HepG2 (cell line): Measurements from ENCODE around the gene KCTD6. TPM values are rescaled to one million over a fixed set of nuclear protein-coding genes. Genes with fewer than 3 reads are reported as not detected.
A peak's percentile ranks its signal among the peaks of the same experiment; 100 is the strongest.

Experiments used
- CEBPB ChIP-seq: IDR thresholded peaks from 2 replicates; pipeline ENCODE4 v1.6.1; 2011; ENCODE audit warnings: low read depth, low read length, improper control_type of control experiment, borderline replicate concordance
- HNRNPH1 ChIP-seq: fragments of 200-400 bp; formaldehyde crosslinking; optimal IDR thresholded peaks from 2 replicates; pipeline ENCODE3; 2017; ENCODE audit warnings: mild to moderate bottlenecking, low read depth, low read length
- NFKB2 ChIP-seq: sonication (generic); formaldehyde crosslinking; IDR thresholded peaks from 2 replicates; pipeline ENCODE4 v1.4.0; 2020; ENCODE audit warnings: missing genetic modification reagents, borderline replicate concordance
- NPAS2 ChIP-seq: sonication (generic); formaldehyde crosslinking; IDR thresholded peaks from 2 replicates; pipeline ENCODE4 v1.8.0; 2022; ENCODE audit warnings: mild to moderate bottlenecking, missing genetic modification reagents, borderline replicate concordance
- PHF20 ChIP-seq: sonication (generic); formaldehyde crosslinking; IDR thresholded peaks from 2 replicates; pipeline ENCODE4 v1.5.0; 2020; ENCODE audit warnings: mild to moderate bottlenecking, missing genetic modification reagents
- REL ChIP-seq: sonication (generic); formaldehyde crosslinking; conservative IDR thresholded peaks from 2 replicates; pipeline ENCODE4 v1.8.0; 2022; ENCODE audit warnings: mild to moderate bottlenecking, missing genetic modification reagents, moderate library complexity
- YEATS2 ChIP-seq: sonication (generic); formaldehyde crosslinking; IDR thresholded peaks from 2 replicates; pipeline ENCODE4 v1.4.0; 2020; ENCODE audit warnings: missing genetic modification reagents, borderline replicate concordance
- ZNF207 ChIP-seq: fragments of 450-650 bp; IDR thresholded peaks from 2 replicates; pipeline ENCODE4 v1.6.1; 2016; ENCODE audit warnings: antibody characterized with exemption, borderline replicate concordance
- ZNF607 ChIP-seq: sonication (generic); formaldehyde crosslinking; IDR thresholded peaks from 2 replicates; pipeline ENCODE4 v1.5.1; 2020; ENCODE audit warnings: missing genetic modification reagents, mild to moderate bottlenecking, borderline replicate concordance
- ZSCAN20 ChIP-seq: sonication (generic); formaldehyde crosslinking; IDR thresholded peaks from 2 replicates; pipeline ENCODE4 v1.4.0; 2020; ENCODE audit warnings: missing genetic modification reagents, mild to moderate bottlenecking, borderline replicate concordance
- ZSCAN30 ChIP-seq: sonication (generic); formaldehyde crosslinking; IDR thresholded peaks from 2 replicates; pipeline ENCODE4 v1.5.0; 2020; ENCODE audit warnings: mild to moderate bottlenecking, missing genetic modification reagents
- polyA plus RNA-seq, 8 experiments: library from polyadenylated mRNA; depleted of rRNA in 3 of 8; stranded (reverse) in 7 of 8; unstranded in 1 of 8; fragments of >200 nt; fragmentation: Illumina TruSeq in 4 of 8; extraction: Trizol in 4 of 8; gene quantifications; 2 replicates each; pipeline versions ENCODE4 v1.2.1 to v1.2.3, GENCODE V29; 2011 to 2016; ENCODE audit warnings: low read depth in 4 of 8, missing spikeins in 1 of 8, mixed read lengths in 1 of 8; ENCODE audit not compliant: insufficient read depth in 1 of 8
- total RNA-seq, 5 experiments: library from RNA; depleted of rRNA; stranded (reverse); fragments of >200 nt; fragmentation: Illumina TruSeq; extraction: Trizol; gene quantifications; 2 replicates each; pipeline ENCODE4 v1.2.3, GENCODE V29; 2016; ENCODE audit warnings: low read depth in 1 of 5
- TF ChIP-seq, protein P1 (sequence below): sonication (generic); formaldehyde crosslinking; IDR thresholded peaks from 2 replicates; pipeline ENCODE4 v1.4.0; 2020; ENCODE audit warnings: low read depth, mild to moderate bottlenecking, missing genetic modification reagents
- TF ChIP-seq, protein P2 (sequence below): sonication (generic); formaldehyde crosslinking; IDR thresholded peaks from 2 replicates; pipeline ENCODE4 v1.5.1; 2020; ENCODE audit warnings: mild to moderate bottlenecking, missing genetic modification reagents
- TF ChIP-seq, protein P3 (sequence below): sonication (generic); formaldehyde crosslinking; IDR thresholded peaks from 2 replicates; pipeline ENCODE4 v1.5.0; 2020; ENCODE audit warnings: mild to moderate bottlenecking, missing genetic modification reagents, borderline replicate concordance
- TF ChIP-seq, protein P4 (sequence below): sonication (generic); formaldehyde crosslinking; IDR thresholded peaks from 2 replicates; pipeline ENCODE4 v1.5.0; 2020; ENCODE audit warnings: mild to moderate bottlenecking, low read depth, missing genetic modification reagents, borderline replicate concordance

The KCTD6 gene
- total and polyA plus RNA-seq, 2 of the 13 experiments (the other 11 are each of a cell fraction or from before 2014, with no cell fraction given), result 13.4 to 14.2 TPM

DNA sequence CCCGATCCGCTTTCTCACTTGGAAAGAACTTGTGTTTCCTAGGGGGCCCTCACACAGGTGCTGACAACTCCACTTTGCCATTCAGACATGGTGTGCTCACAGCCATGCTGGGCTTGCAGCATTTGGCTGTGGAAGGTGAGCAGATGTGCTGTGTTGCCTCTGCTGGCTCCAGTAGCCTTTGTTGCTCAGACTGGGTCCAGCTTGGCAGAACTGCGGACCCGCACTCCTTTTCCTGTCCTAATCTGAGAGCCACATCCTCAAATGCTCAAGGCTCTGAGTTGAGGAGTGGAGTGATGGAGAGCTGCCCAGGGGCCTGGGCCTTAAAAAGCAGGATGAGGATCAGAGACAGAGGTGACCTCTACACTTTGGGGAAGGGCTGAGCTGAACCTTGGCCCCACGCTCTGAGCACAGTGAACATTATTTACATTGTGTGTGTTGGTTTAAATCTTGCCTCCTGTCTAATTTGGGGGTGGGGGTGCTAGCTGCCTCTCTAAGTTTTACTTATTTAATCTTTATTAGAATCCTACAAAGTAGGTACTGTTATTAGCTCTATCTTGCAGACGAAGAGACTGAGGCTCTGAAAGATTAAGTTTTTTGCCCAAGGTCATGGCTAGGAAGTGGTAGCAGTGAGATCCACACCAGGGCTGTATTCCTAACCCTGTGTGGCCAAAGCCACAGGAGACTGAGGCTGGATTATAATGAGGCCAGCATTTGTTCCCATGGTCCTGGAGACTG, 27.9 kb downstream of the KCTD6 start (continued):
- TF ChIP-seq NFKB2 (CRISPR knock-in tag) (no peak), ZSCAN20 (no peak), CEBPB (no peak), NPAS2 (CRISPR knock-in tag) (no peak), HNRNPH1 (no peak), REL (CRISPR knock-in tag) (no peak), ZNF607 (CRISPR knock-in tag) (0 out of 2 replicates have a peak, but pooled peaks have one; percentile 41), ZNF207 (no peak), PHF20 (no peak), ZSCAN30 (no peak), YEATS2 (CRISPR knock-in tag) (no peak)
- TF ChIP-seq, protein P1, sequence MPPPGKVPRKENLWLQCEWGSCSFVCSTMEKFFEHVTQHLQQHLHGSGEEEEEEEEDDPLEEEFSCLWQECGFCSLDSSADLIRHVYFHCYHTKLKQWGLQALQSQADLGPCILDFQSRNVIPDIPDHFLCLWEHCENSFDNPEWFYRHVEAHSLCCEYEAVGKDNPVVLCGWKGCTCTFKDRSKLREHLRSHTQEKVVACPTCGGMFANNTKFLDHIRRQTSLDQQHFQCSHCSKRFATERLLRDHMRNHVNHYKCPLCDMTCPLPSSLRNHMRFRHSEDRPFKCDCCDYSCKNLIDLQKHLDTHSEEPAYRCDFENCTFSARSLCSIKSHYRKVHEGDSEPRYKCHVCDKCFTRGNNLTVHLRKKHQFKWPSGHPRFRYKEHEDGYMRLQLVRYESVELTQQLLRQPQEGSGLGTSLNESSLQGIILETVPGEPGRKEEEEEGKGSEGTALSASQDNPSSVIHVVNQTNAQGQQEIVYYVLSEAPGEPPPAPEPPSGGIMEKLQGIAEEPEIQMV (CRISPR knock-in tag), result 0 out of 2 replicates have a peak, but pooled peaks have one; percentile 34
- TF ChIP-seq, protein P2, sequence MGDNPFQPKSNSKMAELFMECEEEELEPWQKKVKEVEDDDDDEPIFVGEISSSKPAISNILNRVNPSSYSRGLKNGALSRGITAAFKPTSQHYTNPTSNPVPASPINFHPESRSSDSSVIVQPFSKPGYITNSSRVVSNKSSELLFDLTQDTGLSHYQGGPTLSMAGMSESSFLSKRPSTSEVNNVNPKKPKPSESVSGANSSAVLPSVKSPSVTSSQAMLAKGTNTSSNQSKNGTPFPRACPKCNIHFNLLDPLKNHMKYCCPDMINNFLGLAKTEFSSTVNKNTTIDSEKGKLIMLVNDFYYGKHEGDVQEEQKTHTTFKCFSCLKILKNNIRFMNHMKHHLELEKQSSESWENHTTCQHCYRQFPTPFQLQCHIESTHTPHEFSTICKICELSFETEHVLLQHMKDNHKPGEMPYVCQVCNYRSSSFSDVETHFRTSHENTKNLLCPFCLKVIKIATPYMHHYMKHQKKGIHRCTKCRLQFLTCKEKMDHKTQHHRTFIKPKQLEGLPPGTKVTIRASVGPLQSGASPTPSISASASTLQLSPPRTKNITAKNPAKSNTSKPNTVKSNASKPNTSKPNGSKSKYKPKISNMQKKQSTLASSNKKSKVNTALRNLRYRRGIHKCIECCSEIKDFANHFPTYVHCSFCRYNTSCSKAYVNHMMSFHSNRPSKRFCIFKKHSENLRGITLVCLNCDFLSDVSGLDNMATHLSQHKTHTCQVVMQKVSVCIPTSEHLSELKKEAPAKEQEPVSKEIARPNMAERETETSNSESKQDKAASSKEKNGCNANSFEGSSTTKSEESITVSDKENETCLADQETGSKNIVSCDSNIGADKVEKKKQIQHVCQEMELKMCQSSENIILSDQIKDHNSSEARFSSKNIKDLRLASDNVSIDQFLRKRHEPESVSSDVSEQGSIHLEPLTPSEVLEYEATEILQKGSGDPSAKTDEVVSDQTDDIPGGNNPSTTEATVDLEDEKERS (CRISPR knock-in tag), result no peak
- TF ChIP-seq, protein P3, sequence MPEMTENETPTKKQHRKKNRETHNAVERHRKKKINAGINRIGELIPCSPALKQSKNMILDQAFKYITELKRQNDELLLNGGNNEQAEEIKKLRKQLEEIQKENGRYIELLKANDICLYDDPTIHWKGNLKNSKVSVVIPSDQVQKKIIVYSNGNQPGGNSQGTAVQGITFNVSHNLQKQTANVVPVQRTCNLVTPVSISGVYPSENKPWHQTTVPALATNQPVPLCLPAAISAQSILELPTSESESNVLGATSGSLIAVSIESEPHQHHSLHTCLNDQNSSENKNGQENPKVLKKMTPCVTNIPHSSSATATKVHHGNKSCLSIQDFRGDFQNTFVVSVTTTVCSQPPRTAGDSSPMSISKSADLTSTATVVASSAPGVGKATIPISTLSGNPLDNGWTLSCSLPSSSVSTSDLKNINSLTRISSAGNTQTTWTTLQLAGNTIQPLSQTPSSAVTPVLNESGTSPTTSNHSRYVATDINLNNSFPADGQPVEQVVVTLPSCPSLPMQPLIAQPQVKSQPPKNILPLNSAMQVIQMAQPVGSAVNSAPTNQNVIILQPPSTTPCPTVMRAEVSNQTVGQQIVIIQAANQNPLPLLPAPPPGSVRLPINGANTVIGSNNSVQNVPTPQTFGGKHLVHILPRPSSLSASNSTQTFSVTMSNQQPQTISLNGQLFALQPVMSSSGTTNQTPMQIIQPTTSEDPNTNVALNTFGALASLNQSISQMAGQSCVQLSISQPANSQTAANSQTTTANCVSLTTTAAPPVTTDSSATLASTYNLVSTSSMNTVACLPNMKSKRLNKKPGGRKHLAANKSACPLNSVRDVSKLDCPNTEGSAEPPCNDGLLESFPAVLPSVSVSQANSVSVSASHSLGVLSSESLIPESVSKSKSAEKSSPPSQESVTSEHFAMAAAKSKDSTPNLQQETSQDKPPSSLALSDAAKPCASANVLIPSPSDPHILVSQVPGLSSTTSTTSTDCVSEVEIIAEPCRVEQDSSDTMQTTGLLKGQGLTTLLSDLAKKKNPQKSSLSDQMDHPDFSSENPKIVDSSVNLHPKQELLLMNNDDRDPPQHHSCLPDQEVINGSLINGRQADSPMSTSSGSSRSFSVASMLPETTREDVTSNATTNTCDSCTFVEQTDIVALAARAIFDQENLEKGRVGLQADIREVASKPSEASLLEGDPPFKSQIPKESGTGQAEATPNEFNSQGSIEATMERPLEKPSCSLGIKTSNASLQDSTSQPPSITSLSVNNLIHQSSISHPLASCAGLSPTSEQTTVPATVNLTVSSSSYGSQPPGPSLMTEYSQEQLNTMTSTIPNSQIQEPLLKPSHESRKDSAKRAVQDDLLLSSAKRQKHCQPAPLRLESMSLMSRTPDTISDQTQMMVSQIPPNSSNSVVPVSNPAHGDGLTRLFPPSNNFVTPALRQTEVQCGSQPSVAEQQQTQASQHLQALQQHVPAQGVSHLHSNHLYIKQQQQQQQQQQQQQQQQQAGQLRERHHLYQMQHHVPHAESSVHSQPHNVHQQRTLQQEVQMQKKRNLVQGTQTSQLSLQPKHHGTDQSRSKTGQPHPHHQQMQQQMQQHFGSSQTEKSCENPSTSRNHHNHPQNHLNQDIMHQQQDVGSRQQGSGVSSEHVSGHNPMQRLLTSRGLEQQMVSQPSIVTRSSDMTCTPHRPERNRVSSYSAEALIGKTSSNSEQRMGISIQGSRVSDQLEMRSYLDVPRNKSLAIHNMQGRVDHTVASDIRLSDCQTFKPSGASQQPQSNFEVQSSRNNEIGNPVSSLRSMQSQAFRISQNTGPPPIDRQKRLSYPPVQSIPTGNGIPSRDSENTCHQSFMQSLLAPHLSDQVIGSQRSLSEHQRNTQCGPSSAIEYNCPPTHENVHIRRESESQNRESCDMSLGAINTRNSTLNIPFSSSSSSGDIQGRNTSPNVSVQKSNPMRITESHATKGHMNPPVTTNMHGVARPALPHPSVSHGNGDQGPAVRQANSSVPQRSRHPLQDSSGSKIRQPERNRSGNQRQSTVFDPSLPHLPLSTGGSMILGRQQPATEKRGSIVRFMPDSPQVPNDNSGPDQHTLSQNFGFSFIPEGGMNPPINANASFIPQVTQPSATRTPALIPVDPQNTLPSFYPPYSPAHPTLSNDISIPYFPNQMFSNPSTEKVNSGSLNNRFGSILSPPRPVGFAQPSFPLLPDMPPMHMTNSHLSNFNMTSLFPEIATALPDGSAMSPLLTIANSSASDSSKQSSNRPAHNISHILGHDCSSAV (CRISPR knock-in tag), result no peak
- TF ChIP-seq, protein P4, sequence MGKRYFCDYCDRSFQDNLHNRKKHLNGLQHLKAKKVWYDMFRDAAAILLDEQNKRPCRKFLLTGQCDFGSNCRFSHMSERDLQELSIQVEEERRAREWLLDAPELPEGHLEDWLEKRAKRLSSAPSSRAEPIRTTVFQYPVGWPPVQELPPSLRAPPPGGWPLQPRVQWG (CRISPR knock-in tag), result no peak
